GM21737 (cell line): ENCODE results near the gene SIGLEC12.
"Not testable (repeated sequence)": the region's sequence is repeated elsewhere in the genome, so short reads cannot be mapped to it uniquely, and the experiment has no call there.

ENCODE experiments used
- ATAC-seq: cut with Tn5 transposase; IDR thresholded peaks from one replicate; pipeline ENCODE4 v1.9.1; 2021; ENCODE audit warnings: mild to moderate bottlenecking, moderate library complexity; ENCODE audit not compliant: unreplicated experiment

Gene SIGLEC12

DNA sequence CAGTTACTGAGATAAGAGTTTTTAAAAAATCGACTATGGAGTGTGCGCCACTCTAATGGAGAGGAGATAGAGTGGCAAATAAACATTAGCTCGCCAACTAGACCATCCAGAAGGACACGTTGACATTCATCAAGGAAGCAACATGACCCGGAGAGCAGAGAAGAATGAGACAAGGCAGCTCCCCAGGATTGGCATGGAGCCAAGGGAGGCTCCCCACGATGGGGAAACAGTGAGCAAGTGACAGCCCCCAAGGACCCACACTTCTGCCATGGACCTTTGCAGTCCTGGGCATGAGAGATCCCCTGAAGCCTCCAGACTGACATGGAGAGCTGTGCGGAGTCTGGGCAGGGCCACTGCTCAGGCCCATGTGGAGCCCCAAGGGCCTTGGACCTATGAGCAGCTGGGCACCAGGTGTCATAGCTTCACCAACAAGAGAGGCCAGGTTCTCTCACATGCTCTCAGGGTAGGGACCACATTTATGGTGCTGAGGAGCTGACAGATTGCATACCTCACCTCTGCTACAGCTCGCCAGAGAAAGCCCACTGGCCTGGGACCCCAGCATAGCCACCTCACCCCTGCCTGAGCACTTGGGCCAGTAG lies 23.2 kb upstream of the SIGLEC12 start:
- ATAC-seq: no peak

DNA sequence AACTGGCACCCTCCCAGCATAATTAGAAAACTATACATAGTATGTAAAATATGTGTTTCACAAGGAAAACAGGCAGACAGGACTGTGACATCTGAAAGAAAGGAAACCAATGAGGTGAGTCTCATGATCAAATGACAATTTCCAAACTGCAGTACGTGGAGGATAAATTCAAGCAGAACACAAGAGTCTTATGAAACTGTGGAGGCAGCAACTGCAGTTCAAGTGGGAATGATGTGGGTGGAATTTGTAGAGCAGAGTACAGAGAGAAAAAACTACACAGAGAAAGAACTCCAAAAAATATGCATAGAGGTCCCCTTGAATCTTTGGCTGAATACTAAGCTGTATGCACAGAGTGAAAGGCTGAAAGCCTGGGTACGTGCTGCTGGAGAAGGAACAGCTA lies 20.2 kb upstream of the SIGLEC12 start:
- no peak for ATAC-seq

DNA sequence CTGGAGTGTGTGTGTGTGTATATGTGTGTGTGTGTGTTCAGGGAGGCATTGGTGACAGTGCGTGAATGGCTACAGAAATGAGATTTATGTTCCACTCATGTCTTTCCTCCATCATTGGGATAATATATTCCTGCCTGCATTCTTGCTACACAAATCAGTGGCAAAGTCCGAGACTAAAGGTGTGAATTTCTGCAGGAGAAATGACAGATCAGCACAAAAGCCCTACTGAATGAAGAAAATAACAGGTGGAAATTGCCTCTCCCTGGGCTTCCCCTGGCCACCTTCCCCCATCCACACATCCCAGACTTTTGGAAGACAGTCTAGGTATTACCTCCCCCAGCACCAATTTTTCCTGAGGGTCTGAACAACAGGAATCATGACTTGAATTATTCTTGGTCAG lies 19.8 kb upstream of the SIGLEC12 start:
- no peak for ATAC-seq

DNA sequence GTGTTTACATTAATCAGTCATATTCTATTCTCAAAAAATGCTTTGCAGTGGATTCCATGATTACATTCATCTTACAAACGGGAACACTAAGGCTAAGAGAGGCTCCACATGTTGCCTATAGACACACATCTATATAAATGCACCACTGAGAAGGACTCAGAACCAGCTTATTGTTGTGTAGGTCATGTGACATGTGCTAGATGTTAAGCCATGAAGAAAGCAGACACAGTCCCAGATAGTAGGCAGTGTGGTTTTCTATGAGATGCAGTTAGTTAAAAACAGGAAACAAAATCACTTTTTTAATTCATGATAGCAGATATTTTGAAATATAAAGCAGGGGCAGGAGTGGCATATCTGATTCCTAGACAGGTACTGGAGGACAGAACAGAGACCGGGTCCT lies 19.1 kb upstream of the SIGLEC12 start:
- ATAC-seq: no peak

DNA sequence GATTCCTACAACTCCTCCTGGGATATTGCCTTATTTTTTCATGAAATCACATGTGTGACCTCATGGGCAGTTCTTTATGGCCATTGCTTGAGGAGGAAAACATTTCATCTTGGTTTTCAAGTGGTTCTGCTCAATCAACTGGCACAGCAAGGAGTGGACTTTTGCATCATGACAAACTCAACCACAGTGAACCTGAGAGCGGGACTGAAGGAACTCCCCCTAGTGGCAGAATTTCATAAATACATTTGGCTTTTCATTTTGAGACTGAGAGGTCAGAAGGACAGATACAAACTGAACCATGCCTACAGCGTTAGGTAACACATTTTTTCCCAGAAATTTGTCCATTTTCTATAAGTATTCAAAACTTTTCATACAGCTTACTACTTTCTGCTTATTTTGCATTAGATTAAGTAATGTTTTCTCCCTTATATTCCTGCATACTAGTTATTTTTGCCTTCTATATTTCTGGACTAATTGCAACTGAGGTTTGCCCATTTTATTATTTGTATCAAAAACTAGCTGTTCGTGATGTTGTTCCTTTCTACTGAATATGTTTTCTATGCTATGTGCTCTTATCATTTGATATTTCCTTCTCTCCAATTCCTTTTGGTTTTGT lies 13.4 kb upstream of the SIGLEC12 start:
- no peak for ATAC-seq

DNA sequence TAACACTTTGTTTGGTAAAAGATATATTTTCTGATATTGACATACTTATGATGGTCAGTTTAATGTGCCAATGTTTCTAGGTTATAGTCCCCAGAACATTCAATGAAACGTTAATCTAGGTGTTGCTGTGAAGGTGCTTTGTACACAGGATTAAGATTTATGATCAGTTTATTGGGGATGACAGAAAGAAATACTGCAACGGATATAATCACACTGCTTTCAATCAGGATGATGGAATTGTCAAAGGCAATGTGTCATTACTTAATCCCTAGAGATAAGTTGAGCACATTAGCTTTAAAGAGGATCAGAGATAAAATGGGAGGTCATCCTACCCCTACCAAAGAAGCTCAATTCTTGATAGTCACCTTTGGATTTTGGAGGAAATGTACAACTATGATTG lies 12.4 kb upstream of the SIGLEC12 start:
- no peak for ATAC-seq

DNA sequence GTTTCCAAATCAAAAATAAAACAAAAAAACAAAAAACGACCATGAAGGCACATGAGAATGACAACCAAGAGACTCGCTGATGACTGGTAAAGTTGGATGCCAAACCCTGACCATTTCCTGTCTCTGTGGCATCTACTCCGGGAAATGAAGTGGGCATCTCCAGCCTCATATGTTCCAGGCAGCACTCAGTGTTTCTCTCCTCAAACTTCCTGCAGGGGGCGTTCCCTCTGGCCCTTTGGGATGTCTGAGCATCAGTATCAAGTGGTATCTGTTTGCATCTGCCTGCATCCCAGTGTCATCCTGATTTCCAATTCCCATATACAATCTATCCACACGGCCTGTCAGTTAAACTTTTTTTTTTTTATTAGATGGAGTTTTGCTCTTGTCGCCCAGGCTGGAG lies 9.8 kb upstream of the SIGLEC12 start:
- no peak for ATAC-seq

DNA sequence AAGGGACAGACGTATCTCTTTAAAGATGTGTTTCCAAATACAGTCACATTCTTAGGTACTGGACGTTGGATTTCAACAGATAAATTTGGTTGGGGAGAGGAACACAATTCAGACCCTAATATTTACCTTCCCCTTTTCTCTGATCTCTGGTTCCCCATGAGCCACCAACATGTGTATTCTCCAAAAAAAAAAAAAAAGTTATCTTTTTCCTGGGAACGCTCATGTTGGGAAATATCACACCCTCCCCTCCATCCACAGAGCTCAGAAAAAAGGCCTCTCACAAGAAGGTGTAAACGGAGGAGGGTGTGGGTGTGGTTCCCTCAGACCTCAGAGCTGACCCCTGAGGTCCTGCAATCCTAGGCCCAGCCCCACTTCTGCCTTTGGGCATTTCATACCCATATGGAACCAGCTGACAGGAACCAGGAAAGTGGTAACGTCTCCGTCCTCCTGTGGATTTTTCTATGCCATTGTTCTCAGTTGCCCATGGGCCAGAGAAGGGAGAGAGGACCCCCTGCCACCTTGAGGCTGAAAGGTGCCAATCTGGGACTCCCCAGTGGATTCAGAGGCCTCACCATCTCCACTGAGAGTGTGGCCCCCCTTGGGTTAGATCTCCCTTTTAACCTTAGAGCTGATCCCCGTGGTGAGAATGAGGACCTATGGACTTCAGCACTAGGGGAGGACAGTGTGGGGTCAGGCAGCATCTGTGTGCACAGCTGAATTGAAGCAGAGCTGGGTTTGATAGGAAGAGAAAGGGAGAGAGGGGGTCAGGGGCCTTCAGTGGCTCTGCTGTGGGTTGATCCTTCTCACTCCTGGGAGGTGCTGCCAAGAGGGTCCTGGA lies 8.4 kb upstream of the SIGLEC12 start:
- no peak for ATAC-seq

DNA sequence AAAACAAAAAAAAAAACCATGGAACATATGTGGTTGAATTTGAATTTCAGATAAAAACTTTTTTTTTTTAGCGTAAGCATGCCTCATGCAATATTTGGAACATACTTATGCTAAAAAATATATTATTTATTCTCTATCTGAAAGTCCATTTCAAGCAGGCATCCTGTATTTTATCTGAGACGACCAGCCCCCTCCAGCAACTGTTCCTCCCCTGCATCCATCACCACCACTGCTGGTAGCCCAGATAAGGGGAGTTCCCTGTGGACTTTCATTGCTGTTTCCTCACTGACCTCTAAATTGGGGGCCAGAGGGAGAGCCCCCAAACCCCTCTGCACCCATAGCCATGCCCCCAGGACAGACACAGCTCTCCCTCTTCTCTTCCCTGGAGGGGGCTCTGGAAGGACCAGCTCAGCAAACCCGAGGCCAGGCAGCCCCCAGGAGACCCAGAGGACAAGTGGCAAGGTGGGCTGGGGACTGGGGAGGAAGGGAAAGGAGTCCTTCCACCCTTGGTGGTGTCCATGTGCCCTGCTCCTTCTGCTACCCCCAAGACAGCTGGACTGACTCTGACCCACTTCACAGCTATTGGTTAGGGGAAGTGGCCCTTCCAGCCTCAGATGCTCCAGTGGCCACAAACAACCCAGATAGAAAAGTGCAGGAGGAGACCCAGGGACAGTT lies 6.6 kb upstream of the SIGLEC12 start:
- ATAC-seq: no peak

DNA sequence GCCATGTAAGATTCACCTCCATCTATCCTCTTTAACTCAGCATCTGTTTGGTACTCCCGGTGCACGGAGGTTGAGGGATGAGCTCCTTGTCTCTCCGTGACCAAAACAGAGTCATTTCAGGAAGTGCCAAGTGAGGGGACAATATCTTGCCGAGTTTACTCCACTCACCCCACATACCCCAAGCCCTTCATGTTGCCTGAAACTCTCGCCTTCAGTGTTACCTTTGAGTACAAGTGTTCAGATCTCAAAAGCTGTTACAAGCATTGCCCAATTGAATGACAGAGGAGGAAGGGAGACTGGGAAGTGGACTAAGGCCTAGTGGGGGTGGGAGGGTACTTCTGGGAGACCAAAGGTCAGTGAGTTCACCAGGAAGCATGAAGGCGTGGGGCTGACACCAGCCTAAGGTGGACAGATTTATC lies 6.0 kb upstream of the SIGLEC12 start:
- no peak for ATAC-seq

DNA sequence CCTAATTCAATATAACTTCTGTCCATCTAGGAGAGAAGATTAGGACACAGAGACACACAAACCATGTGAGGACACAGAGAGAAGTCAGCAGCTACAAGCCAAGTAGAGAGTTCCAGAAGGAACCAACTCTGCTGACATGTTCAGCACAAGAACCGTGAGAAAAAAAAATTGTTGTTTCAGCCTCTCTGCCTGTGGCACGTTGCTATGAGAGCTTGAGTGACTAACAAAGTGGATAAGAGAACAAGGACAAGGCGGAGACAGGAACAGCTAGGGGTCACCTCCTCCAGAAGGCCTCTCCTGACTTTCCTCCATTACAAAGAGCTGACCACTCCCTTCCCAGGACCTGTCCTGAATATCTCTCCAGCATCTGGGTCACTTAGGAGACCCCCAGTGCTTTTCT lies 5.6 kb upstream of the SIGLEC12 start:
- no peak for ATAC-seq

DNA sequence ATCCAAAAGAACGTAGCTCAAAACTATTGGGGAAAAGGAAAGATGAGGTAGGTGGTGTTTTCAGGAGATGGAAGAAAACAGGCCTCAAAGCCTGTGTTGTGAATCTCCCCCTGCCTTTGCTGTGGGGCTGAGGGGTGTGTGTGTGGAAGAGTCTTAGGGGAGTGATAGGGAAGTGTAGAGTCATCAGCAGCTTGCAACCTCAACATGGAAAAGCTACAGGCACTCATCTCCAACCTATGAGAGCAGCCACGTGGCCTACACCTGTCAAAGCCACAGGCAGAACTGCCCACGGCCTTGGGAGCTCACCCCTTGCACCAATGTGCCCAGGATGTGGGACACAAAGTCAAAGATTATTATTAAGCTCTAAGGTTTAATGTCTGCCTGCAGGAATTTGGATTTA lies 4.3 kb upstream of the SIGLEC12 start:
- ATAC-seq: no peak

DNA sequence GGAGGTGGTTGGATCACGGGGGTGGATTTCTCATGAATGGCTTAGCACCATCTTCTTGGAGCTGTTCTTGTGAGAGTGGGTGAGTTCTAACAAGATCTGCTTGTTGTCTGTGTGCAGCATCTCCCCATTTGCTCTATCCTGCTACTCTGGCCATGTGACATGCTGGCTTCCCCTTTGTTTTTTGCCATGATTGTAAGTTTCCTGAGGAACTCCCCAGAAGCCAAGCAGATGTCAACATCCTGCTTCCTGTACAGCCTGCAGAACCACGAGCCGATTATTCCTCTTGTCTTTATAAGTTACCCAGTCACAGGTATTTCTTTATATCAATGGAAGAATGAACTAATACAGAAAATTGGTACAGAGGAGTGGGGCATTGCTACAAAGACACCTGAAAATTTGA lies 2.3 kb upstream of the SIGLEC12 start:
- ATAC-seq: no peak

DNA sequence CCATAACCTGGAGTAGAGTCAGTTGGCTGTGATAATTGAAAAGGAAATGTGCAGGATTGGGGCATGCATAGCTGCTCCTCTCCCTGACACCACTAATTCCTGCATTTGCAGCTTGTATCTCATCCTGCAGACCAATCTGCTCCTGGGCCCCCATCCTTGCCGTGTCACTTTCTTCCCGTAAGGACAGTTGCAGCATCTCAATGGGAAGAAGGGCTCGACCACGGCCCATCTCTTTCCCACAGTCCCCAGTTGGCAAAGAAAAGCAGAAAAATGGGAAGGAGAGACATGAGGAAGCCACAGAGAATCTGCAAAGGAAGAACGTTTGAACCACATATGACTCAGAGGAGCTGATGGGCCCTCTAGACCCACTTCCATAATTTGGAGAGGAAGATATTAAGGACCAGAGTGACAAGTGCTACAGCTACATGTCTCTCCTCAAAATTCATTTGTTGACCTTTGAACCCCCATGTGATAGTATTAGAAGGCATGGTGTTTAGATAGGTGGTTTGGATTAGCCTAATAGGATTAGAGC lies 1.8 kb upstream of the SIGLEC12 start:
- ATAC-seq: no peak

DNA sequence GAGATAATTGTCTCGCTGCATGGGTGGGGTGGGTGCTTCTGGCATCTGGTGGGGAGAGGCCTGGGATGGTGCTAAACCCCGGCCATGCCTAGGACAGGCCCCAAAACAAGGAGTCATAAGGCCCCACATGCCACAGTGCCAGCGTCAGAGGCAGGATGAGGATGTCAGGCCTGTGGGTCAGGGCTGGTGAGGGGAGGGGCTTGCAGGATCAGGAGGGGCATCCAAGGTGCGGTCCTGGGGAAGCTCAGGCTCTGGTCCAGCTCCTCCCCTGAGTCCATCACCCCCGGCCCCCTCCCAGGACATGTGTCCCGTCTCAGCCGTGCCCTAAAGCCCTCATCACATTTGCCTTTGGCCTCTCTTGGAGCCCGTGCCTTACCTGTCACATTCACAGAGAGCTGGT lies 669 bp downstream of the SIGLEC12 start:
- ATAC-seq: not testable (repeated sequence)

DNA sequence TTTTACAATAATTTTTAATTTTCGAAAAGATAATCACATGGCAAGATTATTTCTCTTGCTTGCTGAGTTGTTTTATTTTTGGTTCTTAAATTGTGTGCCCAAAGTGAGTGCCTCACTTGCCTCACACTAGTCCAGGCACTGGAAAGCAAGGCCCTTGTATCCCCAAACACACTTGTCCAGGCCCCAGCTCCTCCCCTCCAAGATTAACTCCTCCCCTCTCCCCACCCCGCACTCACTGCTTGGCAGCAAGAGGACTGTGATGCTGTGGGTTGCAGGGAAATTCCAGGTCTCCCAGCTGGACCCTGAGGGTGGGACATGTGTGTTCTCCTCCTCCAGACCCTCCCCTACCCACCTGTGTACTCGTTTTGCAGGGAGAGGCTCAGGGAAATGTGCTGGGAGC lies 3.9 kb downstream of the SIGLEC12 start:
- ATAC-seq: no peak

DNA sequence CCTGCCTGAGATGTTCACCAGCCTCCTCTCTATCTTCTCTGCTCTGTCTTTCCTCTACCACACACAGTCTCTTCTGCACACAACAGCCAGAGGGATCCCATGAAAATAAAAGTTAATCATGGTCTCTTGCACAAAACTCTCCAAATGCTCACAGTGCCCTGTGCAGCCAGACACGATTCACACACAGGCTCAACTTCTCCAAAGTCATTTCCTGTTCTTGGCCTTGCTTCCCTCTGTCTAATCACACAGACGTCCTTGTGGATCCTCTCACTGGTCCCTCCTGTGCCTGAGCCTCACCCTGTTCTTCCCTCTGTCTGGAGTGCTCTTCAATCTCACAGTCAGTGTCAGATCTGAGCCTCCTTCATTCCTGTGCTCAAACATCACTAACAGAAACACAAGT lies 7.8 kb downstream of the SIGLEC12 start:
- no peak for ATAC-seq

DNA sequence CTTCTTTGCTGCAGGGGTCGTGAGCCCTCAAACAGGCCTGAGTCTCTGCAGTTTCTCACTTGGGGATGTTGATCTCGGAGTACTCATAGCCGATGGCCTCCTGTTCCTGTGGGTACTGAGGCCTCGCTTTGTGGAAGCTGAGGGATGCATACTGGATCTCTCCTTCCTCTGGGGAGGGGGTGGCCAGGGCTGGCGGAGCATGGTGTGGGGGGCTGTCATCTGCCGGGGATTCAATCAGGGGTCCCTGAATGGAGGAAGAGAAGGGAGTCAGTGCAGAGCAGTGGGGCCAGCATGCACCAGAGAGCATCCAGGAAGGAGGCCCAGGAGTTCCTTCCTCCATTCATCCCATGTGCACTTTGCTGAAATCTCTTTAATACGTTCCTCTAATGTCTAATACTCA lies 10.0 kb downstream of the SIGLEC12 start:
- ATAC-seq: no peak

DNA sequence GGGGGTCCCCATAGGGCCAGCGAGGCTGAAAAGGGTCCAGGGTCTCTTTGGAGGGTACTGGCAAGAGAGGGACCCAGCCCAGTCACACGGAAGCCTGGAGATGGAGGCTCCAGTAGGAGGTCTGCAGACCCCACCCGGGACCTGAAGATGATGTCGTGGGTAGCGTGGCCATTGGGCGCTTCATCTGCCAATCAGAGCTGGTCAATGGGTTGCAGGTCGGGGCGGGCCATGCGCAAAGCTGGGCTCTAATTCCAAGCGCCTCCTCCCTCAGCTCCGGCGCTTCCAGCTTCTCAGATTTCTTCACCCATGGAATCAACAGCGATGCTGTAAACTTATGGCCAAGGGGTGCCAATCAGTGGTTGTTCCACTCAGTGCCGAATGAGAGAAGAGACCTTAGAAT lies 10.9 kb downstream of the SIGLEC12 start:
- ATAC-seq: no peak

DNA sequence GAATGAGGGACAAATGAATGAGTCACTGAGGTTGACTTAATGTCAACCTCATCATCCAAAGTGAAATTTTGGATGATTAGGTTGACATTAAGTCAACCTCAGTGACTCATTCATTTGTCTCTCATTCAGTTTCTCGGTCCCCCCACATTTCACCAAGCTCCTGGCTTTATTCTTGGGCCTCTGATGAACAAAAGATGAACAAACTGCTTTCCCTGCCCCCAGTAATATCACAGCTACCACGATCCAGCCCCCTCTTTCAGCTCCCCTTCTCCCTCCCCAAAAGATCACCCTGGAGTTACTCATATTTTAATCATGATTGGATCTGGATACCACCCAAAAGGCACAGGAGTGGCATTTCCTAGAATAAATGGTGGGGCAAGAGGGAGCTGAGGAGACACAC lies 12.5 kb downstream of the SIGLEC12 start:
- ATAC-seq: no peak

DNA sequence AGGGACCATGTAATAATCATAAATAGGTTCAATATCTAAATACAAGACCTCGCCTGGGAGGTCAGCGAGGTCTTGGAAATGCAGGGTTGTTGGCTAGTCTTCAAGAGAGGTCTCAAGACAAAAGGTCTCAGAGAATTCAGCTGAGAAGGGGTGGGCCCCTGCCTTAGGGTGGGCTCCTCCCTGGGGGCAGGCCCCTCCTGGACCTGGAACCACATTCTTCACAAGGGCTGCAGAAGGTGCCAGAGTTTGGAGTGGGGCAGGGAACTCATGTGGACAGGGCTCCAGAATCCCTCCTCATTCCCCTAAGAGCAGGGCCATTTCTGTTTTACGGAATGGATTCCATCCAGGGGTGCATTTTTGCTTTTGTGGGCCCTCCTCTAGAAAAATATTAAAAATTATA lies 13.1 kb downstream of the SIGLEC12 start:
- no peak for ATAC-seq
